ENCODE measurements around the gene CCDC7. TPM values are rescaled to one million over a fixed set of nuclear protein-coding genes. Genes with fewer than 3 reads are reported as not detected.
"Not testable (repeated sequence)": the region's sequence is repeated elsewhere in the genome, so short reads cannot be mapped to it uniquely, and the experiment has no call there.

Gene CCDC7
- total RNA-seq, 1 experiment from 2014 or later: 3.6 TPM

GRCh38 chr10:32790483-32790882, 344.5 kb downstream of the CCDC7 start:
- in situ Hi-C loops (cut with HindIII; ENCODE audit: low sequenced_read_pairs): no loop called here
- DNase-seq (ENCODE audit: low spot score): no peak

GRCh38 chr10:32793033-32793432, 347.1 kb downstream of the CCDC7 start:
- in situ Hi-C loops (cut with HindIII; ENCODE audit: low sequenced_read_pairs): no loop called here
- no peak for DNase-seq (ENCODE audit: low spot score)

- in situ Hi-C loops (cut with HindIII; ENCODE audit: low sequenced_read_pairs): no loop called here
- peak; percentile 43 for DNase-seq (ENCODE audit: low spot score)
These were observed 349.8 kb downstream of the CCDC7 start for GRCh38 chr10:32795598-32796183.

GRCh38 chr10:32797393-32797792, 351.5 kb downstream of the CCDC7 start:
- DNase-seq (ENCODE audit: low spot score); in situ Hi-C loops (cut with HindIII; ENCODE audit: low sequenced_read_pairs): not testable (repeated sequence)

- no peak for DNase-seq (ENCODE audit: low spot score)
- in situ Hi-C loops (cut with HindIII; ENCODE audit: low sequenced_read_pairs): no loop called here
These were observed 401.0 kb downstream of the CCDC7 start for GRCh38 chr10:32846974-32847373.

- no peak for DNase-seq (ENCODE audit: low spot score)
- in situ Hi-C loops (cut with HindIII; ENCODE audit: low sequenced_read_pairs): no loop called here
These were observed 405.4 kb downstream of the CCDC7 start for GRCh38 chr10:32851301-32851700.

- no peak for DNase-seq (ENCODE audit: low spot score)
- in situ Hi-C loops (cut with HindIII; ENCODE audit: low sequenced_read_pairs): no loop called here
These were observed 408.5 kb downstream of the CCDC7 start for GRCh38 chr10:32854435-32854834.

GRCh38 chr10:32865170-32865569, 419.2 kb downstream of the CCDC7 start:
- in situ Hi-C loops (cut with HindIII; ENCODE audit: low sequenced_read_pairs): no loop called here
- DNase-seq (ENCODE audit: low spot score): no peak

- no peak for DNase-seq (ENCODE audit: low spot score)
- in situ Hi-C loops (cut with HindIII; ENCODE audit: low sequenced_read_pairs): no loop called here
These were observed 432.0 kb downstream of the CCDC7 start for GRCh38 chr10:32877915-32878314.

GRCh38 chr10:32878646-32879045, 432.7 kb downstream of the CCDC7 start:
- DNase-seq (ENCODE audit: low spot score): no peak

GRCh38 chr10:32882076-32882475, 436.1 kb downstream of the CCDC7 start:
- in situ Hi-C loops (cut with HindIII; ENCODE audit: low sequenced_read_pairs): no loop called here

More at GRCh38 chr10:32878646-32879045, 432.7 kb downstream of the CCDC7 start:
- in situ Hi-C loops (cut with HindIII; ENCODE audit: low sequenced_read_pairs): no loop called here

GRCh38 chr10:32887481-32887880, 441.5 kb downstream of the CCDC7 start:
- no peak for DNase-seq (ENCODE audit: low spot score)
- in situ Hi-C loops (cut with HindIII; ENCODE audit: low sequenced_read_pairs): no loop called here

More at GRCh38 chr10:32882076-32882475, 436.1 kb downstream of the CCDC7 start:
- DNase-seq (ENCODE audit: low spot score): no peak

GRCh38 chr10:32888161-32888927, 442.4 kb downstream of the CCDC7 start:
- in situ Hi-C loops (cut with HindIII; ENCODE audit: low sequenced_read_pairs): no loop called here
- DNase-seq (ENCODE audit: low spot score): no peak

GRCh38 chr10:32889631-32890212, 443.8 kb downstream of the CCDC7 start:
- in situ Hi-C loops (cut with HindIII; ENCODE audit: low sequenced_read_pairs): no loop called here
- DNase-seq (ENCODE audit: low spot score): no peak

GRCh38 chr10:32890444-32890843, 444.5 kb downstream of the CCDC7 start:
- in situ Hi-C loops (cut with HindIII; ENCODE audit: low sequenced_read_pairs): no loop called here

GRCh38 chr10:32891261-32891660, 445.3 kb downstream of the CCDC7 start:
- in situ Hi-C loops (cut with HindIII; ENCODE audit: low sequenced_read_pairs): no loop called here
- DNase-seq (ENCODE audit: low spot score): no peak

More at GRCh38 chr10:32890444-32890843, 444.5 kb downstream of the CCDC7 start:
- DNase-seq (ENCODE audit: low spot score): no peak

GRCh38 chr10:32893434-32893833, 447.5 kb downstream of the CCDC7 start:
- DNase-seq (ENCODE audit: low spot score): no peak
- in situ Hi-C loops (cut with HindIII; ENCODE audit: low sequenced_read_pairs): no loop called here

GRCh38 chr10:32893916-32894664, 448.1 kb downstream of the CCDC7 start:
- in situ Hi-C loops (cut with HindIII; ENCODE audit: low sequenced_read_pairs): no loop called here
- DNase-seq (ENCODE audit: low spot score): no peak

GRCh38 chr10:32895200-32895968, 449.4 kb downstream of the CCDC7 start:
- DNase-seq (ENCODE audit: low spot score); in situ Hi-C loops (cut with HindIII; ENCODE audit: low sequenced_read_pairs): not testable (repeated sequence)
